Activated CD4-positive, alpha-beta T cell treated with anti-CD3 and anti-CD28 coated beads for 36 hours (primary cell): Measurements from ENCODE around the gene FIZ1. TPM values are rescaled to one million over a fixed set of nuclear protein-coding genes. Genes with fewer than 3 reads are reported as not detected.
A peak's percentile ranks its signal among the peaks of the same experiment; 100 is the strongest.

ENCODE experiments used
- ATAC-seq: fragments of 200-7000 bp; cut with Tn5 transposase; one replicate; pipeline ENCODE4 v1.10.0; 2021; ENCODE audit warnings: mild to moderate bottlenecking, moderate library complexity
- CTCF ChIA-PET: fragments of 350-600 bp; sonication (Branson Sonifier 250); formaldehyde crosslinking; loops from one replicate; lab custom pipeline; 2021; ENCODE audit warnings: antibody characterized with exemption; lab: Charles Lee
- POLR2A ChIA-PET: fragments of 350-600 bp; sonication (Branson Sonifier 250); formaldehyde crosslinking; loops from one replicate; lab custom pipeline; 2021; ENCODE audit warnings: antibody characterized with exemption, inconsistent platforms; lab: Charles Lee
- DNase-seq: peaks from one replicate; pipeline ENCODE4 v3.0.0-alpha.2; 2020
- H3K27ac Mint-ChIP-seq: one replicate; pipeline ENCODE4 v1.8.0; 2021; ENCODE audit warnings: mixed read lengths
- H3K27me3 Mint-ChIP-seq: one replicate; pipeline ENCODE4 v1.8.0; 2021; ENCODE audit warnings: mixed read lengths
- H3K36me3 Mint-ChIP-seq: one replicate; pipeline ENCODE4 v1.8.0; 2021; ENCODE audit warnings: low read depth, mixed read lengths
- H3K4me1 Mint-ChIP-seq: one replicate; pipeline ENCODE4 v1.8.0; 2021; ENCODE audit warnings: mixed read lengths
- H3K4me3 Mint-ChIP-seq: one replicate; pipeline ENCODE4 v1.8.0; 2021; ENCODE audit warnings: mild to moderate bottlenecking, moderate library complexity, mixed read lengths
- H3K9me3 Mint-ChIP-seq: one replicate; pipeline ENCODE4 v1.8.0; 2021; ENCODE audit warnings: low read depth, mixed read lengths
- intact Hi-C, 2 experiments: fragments of 100-400 bp; cut with DNase I in 1 of 2; cut with micrococcal nuclease in 1 of 2; formaldehyde crosslinking; loops; one replicate each; pipeline versions ENCODE4 v1.14.2 to v1.15.1; 2022 to 2024; cut with DNase I, micrococcal nuclease
- total RNA-seq, 2 experiments: library from RNA; stranded (reverse); gene quantifications; one replicate each; pipeline ENCODE4 v1.2.3, GENCODE V29; 2021

FIZ1 gene
- total RNA-seq, 2 experiments from 2014 or later = 13.6 to 14.7 TPM

- ATAC-seq (no peak), DNase-seq (no peak)
- Mint-ChIP-seq H3K4me3 (no peak overlapping the region), H3K9me3 (no peaks in the 10 kb centered on the region), H3K27ac (no peak overlapping the region), H3K4me1 (peaks cover 23% of the 10 kb centered on the region), H3K36me3 (peaks cover 40% of the 10 kb centered on the region), H3K27me3 (no peaks in the 10 kb centered on the region)
- POLR2A ChIA-PET = no interaction called here
- CTCF ChIA-PET = interaction anchor here (1.4 kb wide), 1 partner anchor 9 kb away, joined by 3 read pairs; no protein-coding TSS in a partner anchor
- intact Hi-C loops = no loop called here
Measured at GRCh38 chr19:55597501-55597921, 1.8 kb downstream of the FIZ1 start.

- POLR2A ChIA-PET = no interaction called here
- peaks cover 16% of the 10 kb centered on the region for H3K4me1 Mint-ChIP-seq
- peak overlapping the region; percentile 10 for H3K27ac Mint-ChIP-seq
Measured at GRCh38 chr19:55596304-55596703, 3.0 kb downstream of the FIZ1 start.

GRCh38 chr19:55594996-55595545 is 4.2 kb downstream of the FIZ1 start:
- ATAC-seq (no peak), DNase-seq (no peak)
- Mint-ChIP-seq H3K9me3 (no peaks in the 10 kb centered on the region), H3K4me3 (no peak overlapping the region), H3K36me3 (peaks cover 44% of the 10 kb centered on the region), H3K27ac (no peak overlapping the region), H3K27me3 (no peaks in the 10 kb centered on the region), H3K4me1 (peaks cover 12% of the 10 kb centered on the region)
- intact Hi-C loops = no loop called here
- CTCF ChIA-PET = interaction anchor here (0.6 to 1.6 kb wide), 2 partner anchors 11 to 35 kb away, joined by 3 to 4 read pairs; no protein-coding TSS in a partner anchor
- POLR2A ChIA-PET = no interaction called here

More at GRCh38 chr19:55596304-55596703, 3.0 kb downstream of the FIZ1 start:
- intact Hi-C loops = no loop called here
- no peaks in the 10 kb centered on the region for H3K27me3 Mint-ChIP-seq
- H3K9me3 Mint-ChIP-seq = no peaks in the 10 kb centered on the region
- no peak overlapping the region for H3K4me3 Mint-ChIP-seq
- no peak for DNase-seq
- peaks cover 43% of the 10 kb centered on the region for H3K36me3 Mint-ChIP-seq
- ATAC-seq = no peak
- CTCF ChIA-PET = interaction anchor here (1.6 kb wide), 1 partner anchor 10 kb away, joined by 4 read pairs; no protein-coding TSS in a partner anchor

DNA sequence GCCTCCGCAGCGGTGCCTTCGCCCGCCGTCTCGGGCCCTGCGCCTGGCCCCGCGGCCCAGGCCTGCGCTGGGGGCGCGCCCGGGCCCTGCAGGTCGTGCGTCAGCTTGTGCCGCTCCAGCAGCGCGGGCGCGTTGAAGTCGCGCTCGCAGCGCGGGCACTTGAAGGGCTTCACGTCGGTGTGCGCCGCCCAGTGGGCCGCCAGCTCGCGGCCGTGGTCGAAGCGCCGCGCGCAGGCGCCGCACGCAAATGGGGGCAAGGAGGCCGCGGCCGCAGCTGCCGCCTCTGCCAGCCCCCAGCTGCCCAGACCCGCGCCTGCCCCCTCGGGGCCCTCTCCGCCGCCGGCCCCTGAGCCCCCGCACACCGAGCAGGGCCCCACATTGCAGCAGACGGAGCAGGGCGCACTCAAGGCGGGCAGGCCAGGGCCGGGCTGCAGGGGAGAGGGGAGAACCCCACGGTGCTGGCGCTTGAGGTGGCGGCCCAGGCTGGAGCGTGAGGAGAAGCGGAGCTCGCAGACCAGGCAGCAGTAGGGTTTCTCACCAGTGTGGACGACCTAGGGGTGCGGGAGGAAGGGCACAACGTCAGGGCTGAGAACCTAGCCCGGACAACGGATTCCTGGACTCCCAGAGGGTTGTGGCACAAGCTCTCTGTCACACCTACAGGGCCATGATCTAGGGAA is 6.1 kb downstream of the FIZ1 start:
- ATAC-seq (no peak), DNase-seq (no peak)
- Mint-ChIP-seq H3K4me3 (no peak overlapping the region), H3K9me3 (no peaks in the 10 kb centered on the region), H3K36me3 (peaks cover 40% of the 10 kb centered on the region), H3K27me3 (no peaks in the 10 kb centered on the region), H3K27ac (no peak overlapping the region), H3K4me1 (peaks cover 6% of the 10 kb centered on the region)
- intact Hi-C loops = no loop called here
- POLR2A ChIA-PET = no interaction called here
- CTCF ChIA-PET = interaction anchor here (0.9 kb wide), 1 partner anchor 28 kb away, joined by 3 read pairs; no protein-coding TSS in a partner anchor

DNA sequence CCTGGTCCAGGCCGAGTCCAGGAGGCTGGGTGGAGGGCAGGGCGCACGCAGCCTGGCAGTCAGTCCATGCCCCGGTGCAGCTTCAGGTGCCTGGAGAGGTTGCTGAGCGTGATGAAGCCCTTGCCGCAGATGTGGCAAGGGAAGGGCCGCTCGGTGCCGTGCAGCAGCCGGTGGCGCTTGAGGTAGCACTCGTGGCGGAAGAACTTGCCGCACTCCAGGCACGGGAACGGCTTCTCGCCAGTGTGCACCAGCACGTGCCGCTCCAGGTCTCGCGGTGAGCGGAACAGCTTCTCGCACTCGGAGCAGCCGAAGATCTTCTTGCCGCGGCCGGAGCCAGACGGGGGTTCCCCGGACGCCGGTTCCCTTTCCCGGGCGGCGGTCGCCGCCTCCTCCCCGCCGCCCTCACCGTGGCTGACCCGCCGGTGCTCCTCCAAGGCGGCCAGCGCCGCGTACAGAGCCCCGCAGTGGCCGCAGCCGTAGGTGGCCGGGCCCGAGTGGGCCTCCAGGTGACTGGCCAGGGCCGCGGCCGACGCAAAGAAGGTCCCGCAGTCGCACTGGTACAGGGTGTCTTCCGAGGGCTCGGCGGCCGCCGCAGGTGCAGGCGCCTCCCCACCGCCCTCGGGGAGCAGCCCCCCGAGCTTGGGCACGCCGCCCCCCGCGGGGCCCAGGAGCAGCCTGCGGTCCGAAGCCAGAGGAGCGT is 6.8 kb downstream of the FIZ1 start:
- Mint-ChIP-seq H3K36me3 (peaks cover 37% of the 10 kb centered on the region), H3K4me1 (peaks cover 6% of the 10 kb centered on the region), H3K4me3 (no peak overlapping the region), H3K27me3 (no peaks in the 10 kb centered on the region), H3K9me3 (no peaks in the 10 kb centered on the region), H3K27ac (no peak overlapping the region)
- no peak for ATAC-seq
- ChIA-PET POLR2A (no interaction called here), CTCF (no interaction called here)
- intact Hi-C loops = no loop called here
- no peak for DNase-seq

DNA sequence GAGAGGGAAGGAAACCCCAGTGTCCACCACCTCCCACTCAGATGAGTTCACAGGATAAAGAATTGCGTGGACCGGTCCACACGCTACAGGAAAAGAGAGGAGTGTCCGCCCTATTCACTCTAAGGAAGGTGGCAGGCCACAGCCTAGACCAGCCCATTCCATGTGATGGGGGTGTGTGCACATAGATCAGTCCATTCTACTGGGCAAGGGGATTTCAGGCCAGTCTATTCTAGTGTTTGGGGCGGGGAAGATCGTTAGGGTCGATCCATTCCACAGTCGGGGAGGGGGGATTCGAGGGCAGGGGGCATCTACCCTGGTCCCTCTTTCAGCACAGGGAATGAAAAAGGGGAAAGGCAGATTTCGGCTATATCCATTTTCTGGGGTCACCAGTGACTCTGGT is 7.8 kb downstream of the FIZ1 start:
- no peak overlapping the region for H3K4me3 Mint-ChIP-seq
- no peak for ATAC-seq
- H3K27ac Mint-ChIP-seq = no peak overlapping the region
- intact Hi-C loops = no loop called here
- H3K36me3 Mint-ChIP-seq = peaks cover 31% of the 10 kb centered on the region
- no peak for DNase-seq
- POLR2A ChIA-PET = no interaction called here
- H3K4me1 Mint-ChIP-seq = peaks cover 8% of the 10 kb centered on the region
- no peaks in the 10 kb centered on the region for H3K9me3 Mint-ChIP-seq
- CTCF ChIA-PET = no interaction called here
- H3K27me3 Mint-ChIP-seq = no peaks in the 10 kb centered on the region

DNA sequence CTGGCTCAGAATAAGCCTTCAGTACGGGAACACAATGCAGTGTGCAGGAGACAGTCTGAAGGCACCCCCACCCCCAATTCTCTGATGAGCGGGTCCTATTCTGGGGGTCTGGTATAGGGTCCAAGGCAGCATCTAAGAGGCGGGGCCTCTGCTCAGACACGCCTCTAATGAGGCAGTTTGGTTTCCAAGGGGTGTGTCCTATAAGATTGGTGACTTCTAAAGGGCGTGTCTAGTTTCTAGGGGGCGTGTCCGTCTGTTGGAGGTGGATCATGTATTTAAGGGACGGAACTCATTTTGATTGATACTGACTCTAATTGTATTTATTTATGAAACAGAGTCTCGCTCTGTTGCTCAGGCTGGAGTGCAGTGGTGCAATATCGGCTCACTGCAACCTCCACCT is 8.7 kb downstream of the FIZ1 start:
- Mint-ChIP-seq H3K27ac (no peak overlapping the region), H3K9me3 (no peaks in the 10 kb centered on the region), H3K27me3 (no peaks in the 10 kb centered on the region), H3K36me3 (peaks cover 23% of the 10 kb centered on the region), H3K4me3 (no peak overlapping the region), H3K4me1 (peaks cover 14% of the 10 kb centered on the region)
- intact Hi-C loops = no loop called here
- no peak for ATAC-seq
- DNase-seq = peak; percentile 44
- POLR2A ChIA-PET = no interaction called here
- CTCF ChIA-PET = no interaction called here

GRCh38 chr19:55590109-55590508 is 9.2 kb downstream of the FIZ1 start:
- ChIA-PET CTCF (interaction anchor here (1.7 kb wide), 1 partner anchor 16 kb away, joined by 6 read pairs; no protein-coding TSS in a partner anchor), POLR2A (no interaction called here)
- DNase-seq = no peak
- no peak overlapping the region for H3K27ac Mint-ChIP-seq
- ATAC-seq = no peak
- intact Hi-C loops = no loop called here
- peaks cover 19% of the 10 kb centered on the region for H3K4me1 Mint-ChIP-seq
- no peak overlapping the region for H3K4me3 Mint-ChIP-seq
- H3K9me3 Mint-ChIP-seq = no peaks in the 10 kb centered on the region
- no peaks in the 10 kb centered on the region for H3K27me3 Mint-ChIP-seq
- H3K36me3 Mint-ChIP-seq = peaks cover 18% of the 10 kb centered on the region

DNA sequence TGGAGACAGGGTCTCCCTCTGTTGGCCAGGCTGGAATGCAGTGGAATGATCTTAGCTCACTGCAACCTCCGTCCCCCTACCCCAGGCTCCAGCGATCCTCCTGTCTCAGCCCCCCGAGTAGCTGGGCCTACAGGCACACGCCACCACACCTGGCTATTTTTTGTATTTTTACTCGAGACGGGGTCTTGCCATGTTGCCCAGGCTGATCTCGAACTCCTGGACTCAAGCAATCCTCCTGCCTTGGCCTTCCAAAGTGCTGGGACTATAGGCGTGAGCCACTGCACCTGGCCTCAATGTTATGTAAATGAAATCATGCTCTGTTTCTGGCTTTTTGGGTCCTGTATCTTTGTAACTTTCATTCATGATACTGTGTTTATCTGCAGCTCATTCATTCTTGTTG is 10.6 kb downstream of the FIZ1 start:
- Mint-ChIP-seq H3K4me1 (peaks cover 19% of the 10 kb centered on the region), H3K36me3 (peaks cover 10% of the 10 kb centered on the region), H3K27ac (no peak overlapping the region), H3K27me3 (no peaks in the 10 kb centered on the region), H3K4me3 (no peak overlapping the region), H3K9me3 (no peaks in the 10 kb centered on the region)
- ChIA-PET CTCF (interaction anchor here (1.7 kb wide), 1 partner anchor 18 kb away, joined by 6 read pairs; no protein-coding TSS in a partner anchor), POLR2A (no interaction called here)
- ATAC-seq (no peak), DNase-seq (no peak)
- intact Hi-C loops = loop anchor here in 1 of 2 experiments (5.0 kb wide), 1 partner anchor 724 kb away; the partner anchor contains the start of gene ZSCAN5A

GRCh38 chr19:55586976-55587668 is 12.2 kb downstream of the FIZ1 start:
- peak overlapping the region; percentile 71 for H3K4me3 Mint-ChIP-seq
- DNase-seq (peak; percentile 97), ATAC-seq (peak; percentile 99)
- H3K9me3 Mint-ChIP-seq = no peaks in the 10 kb centered on the region
- ChIA-PET POLR2A (interaction anchor here (0.7 to 1.0 kb wide), 2 partner anchors 12 to 658 kb away, joined by 3 to 4 read pairs; partner anchors contain the start of gene FIZ1), CTCF (interaction anchor here (0.9 to 1.5 kb wide), 5 partner anchors 13 to 47 kb away, joined by 3 to 11 read pairs (median 5); no protein-coding TSS in a partner anchor)
- peaks cover 20% of the 10 kb centered on the region for H3K4me1 Mint-ChIP-seq
- peak overlapping the region; percentile 37 for H3K27ac Mint-ChIP-seq
- H3K36me3 Mint-ChIP-seq = peaks cover 8% of the 10 kb centered on the region
- no peaks in the 10 kb centered on the region for H3K27me3 Mint-ChIP-seq
- intact Hi-C loops = loop anchor here (1.0 to 5.0 kb wide), 6 partner anchors 12 to 725 kb away; partner anchors contain the start of genes FIZ1 (in 2 of the 2), ISOC2 (in 1 of the 2), ZNF784 (in 1 of the 2) and ZNF865 (in 1 of the 2)
